Psoas muscle (tissue), 8 donors: ENCODE data around the gene TCHH. TPM values are rescaled to one million over a fixed set of nuclear protein-coding genes. Genes with fewer than 3 reads are reported as not detected.
A peak's percentile ranks its signal among the peaks of the same experiment; 100 is the strongest.

Experiments
- ATAC-seq, 4 donors: fragments of 200-7000 bp; cut with Tn5 transposase; one replicate each; pipeline ENCODE4 v1.9.1; 2020; ENCODE audit warnings: moderate library complexity in 3 of 4, mild to moderate bottlenecking in 2 of 4
- DNase-seq, 2 donors: peaks; one replicate each; pipeline ENCODE4 v3.0.0-alpha.2; 2020
- H3K27ac ChIP-seq: fragments of 200-600 bp; one replicate; pipeline ENCODE4 v1.8.0; 2022
- H3K27me3 ChIP-seq, 3 donors: fragments of 200-600 bp in 1 of 3; one replicate each; pipeline versions ENCODE4 v1.6.1 to v1.8.0; 2013 to 2022; ENCODE audit warnings: low read length in 2 of 3, mild to moderate bottlenecking in 2 of 3, moderate library complexity in 1 of 3; ENCODE audit not compliant: insufficient read depth in 3 of 3
- H3K36me3 ChIP-seq, 2 donors: fragments of 200-600 bp in 1 of 2; one replicate each; pipeline versions ENCODE4 v1.6.1 to v1.8.0; 2013 to 2022; ENCODE audit warnings: low read depth in 1 of 2, mild to moderate bottlenecking in 1 of 2, moderate library complexity in 1 of 2; ENCODE audit not compliant: insufficient read depth in 1 of 2
- H3K4me1 ChIP-seq: fragments of 200-600 bp; one replicate; pipeline ENCODE4 v1.8.0; 2022
- H3K4me3 ChIP-seq: fragments of 200-600 bp; one replicate; pipeline ENCODE4 v1.8.0; 2022; ENCODE audit warnings: mild to moderate bottlenecking
- H3K9me3 ChIP-seq: fragments of 200-600 bp; one replicate; pipeline ENCODE4 v1.8.0; 2022
- WGBS, 3 donors: extraction: QIAGEN DNeasy Blood & Tissue Kit; methylation state at CpG; one replicate each; pipeline versions ENCODE4 v1.1.6 to v1.1.7; 2013; 5-methylcytosine and 5-hydroxymethylcytosine counted together
- intact Hi-C, 2 donors: fragments of 100-400 bp; cut with DNase I; formaldehyde crosslinking; loops; one replicate each; pipeline versions ENCODE4 v1.11.0 to v1.14.2; 2022
- polyA plus RNA-seq, 3 donors: library from polyadenylated mRNA; stranded (reverse); fragments of 200-250 nt; gene quantifications; one replicate each; pipeline ENCODE4 v1.2.3, GENCODE V29; 2013
- total RNA-seq, 4 donors: library from RNA; stranded (reverse); fragmentation: NEBNext Ultra II Directional in 2 of 4; extraction: Animal tissue kit (Norgen Biotek cat#: 25700) in 2 of 4; gene quantifications; one replicate each; pipeline versions ENCODE4 v1.2.1 to v1.2.4, GENCODE V29; 2021 to 2023
- TF ChIP-seq, protein P1 (sequence below): fragments of 200-600 bp; IDR thresholded peaks from one replicate; pipeline ENCODE4 v1.8.0; 2022; ENCODE audit warnings: antibody characterized with exemption
- donor health status: healthy with polysubstance abuse.
- donor health status: DM: no; HTN: no; CAD: no; lungs with moderate emphysema.
- donor health status: Bipolar disorder and iron deficiency.
- donor health status: healthy.
- donor health status: DM: yes; HTN: yes; CAD: no.
- donor health status: DM: no; HTN: no; CAD: no.
- donor health status: DM: no; HTN: no; CAD: no.
- donor health status: DM: yes; HTN: yes; CAD: no.

TCHH gene
- total and polyA plus RNA-seq, 7 donors = 0.01 to 0.04 (median 0.03) TPM; not detected in 3

DNA sequence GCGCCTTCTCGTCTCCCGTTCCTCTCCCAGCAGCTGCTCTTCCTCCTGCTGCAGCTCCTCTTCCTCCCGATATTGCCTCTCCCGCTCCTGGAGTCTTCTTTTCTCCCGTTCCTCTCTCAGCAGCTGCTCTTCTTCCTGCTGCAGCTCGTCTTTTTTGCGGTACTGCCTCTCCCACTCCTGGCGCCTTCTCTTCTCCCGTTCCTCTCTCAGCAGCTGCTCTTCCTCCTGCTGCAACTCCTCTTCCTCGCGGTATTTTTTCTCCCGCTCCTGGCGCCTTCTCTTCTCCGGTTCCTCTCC is 5.3 kb downstream of the TCHH start:
- intact Hi-C loops = no loop called here
- Histone ChIP-seq H3K36me3 (no peaks in the 10 kb centered on the region), H3K9me3 (peaks cover 5% of the 10 kb centered on the region), H3K27me3 (peaks cover 8 to 98% (median 45%) of the 10 kb centered on the region in 3 donors), H3K27ac (no peak overlapping the region), H3K4me3 (peak overlapping the region; percentile 56), H3K4me1 (no peaks in the 10 kb centered on the region)
- WGBS, 3 donors = 5 to 13% (median 8%) methylated on average over 15 of the region's 15 CpGs
- no peak for DNase-seq
- TF ChIP-seq, protein P1, sequence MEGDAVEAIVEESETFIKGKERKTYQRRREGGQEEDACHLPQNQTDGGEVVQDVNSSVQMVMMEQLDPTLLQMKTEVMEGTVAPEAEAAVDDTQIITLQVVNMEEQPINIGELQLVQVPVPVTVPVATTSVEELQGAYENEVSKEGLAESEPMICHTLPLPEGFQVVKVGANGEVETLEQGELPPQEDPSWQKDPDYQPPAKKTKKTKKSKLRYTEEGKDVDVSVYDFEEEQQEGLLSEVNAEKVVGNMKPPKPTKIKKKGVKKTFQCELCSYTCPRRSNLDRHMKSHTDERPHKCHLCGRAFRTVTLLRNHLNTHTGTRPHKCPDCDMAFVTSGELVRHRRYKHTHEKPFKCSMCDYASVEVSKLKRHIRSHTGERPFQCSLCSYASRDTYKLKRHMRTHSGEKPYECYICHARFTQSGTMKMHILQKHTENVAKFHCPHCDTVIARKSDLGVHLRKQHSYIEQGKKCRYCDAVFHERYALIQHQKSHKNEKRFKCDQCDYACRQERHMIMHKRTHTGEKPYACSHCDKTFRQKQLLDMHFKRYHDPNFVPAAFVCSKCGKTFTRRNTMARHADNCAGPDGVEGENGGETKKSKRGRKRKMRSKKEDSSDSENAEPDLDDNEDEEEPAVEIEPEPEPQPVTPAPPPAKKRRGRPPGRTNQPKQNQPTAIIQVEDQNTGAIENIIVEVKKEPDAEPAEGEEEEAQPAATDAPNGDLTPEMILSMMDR = no peak
- ATAC-seq = no peak

DNA sequence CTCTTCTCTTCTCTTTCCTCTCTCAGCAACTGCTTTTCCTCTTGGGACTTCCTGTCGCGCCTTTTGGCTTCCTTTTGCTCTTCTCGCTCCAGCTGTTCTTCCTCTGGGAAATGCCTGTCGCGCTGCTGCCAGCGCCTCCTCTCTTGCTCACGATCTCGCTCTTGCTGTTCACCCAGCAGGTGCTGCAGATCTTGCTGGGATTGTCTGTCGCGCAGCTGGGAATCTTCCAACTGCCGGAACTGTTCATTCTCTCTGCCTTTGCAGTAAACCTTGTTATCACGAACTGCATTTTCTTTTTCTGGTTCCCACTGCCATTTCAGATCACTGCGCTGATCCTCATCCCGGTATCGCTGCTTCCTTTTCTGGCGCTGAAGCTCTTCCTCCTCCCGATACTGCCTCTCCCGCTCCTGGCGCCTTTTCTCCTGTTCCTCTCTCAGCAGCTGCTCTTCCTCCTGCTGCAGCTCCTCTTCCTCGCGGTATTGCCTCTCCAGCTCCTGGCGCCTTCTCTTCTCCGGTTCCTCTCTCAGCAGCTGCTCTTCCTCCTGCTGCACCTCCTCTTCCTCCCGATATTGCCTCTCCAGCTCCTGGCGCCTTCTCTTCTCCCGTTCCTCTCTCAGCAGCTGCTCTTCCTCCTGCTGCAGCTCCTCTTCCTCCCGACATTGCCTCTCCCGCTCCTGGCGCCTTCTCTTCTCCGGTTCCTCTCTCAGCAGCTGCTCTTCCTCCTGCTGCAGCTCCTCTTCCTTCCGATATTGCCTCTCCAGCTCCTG is 5.8 kb downstream of the TCHH start:
- H3K27ac ChIP-seq = no peak overlapping the region
- DNase-seq = no peak
- ATAC-seq = no peak
- WGBS, 3 donors = 7 to 12% (median 8%) methylated on average over 31 of the region's 31 CpGs
- TF ChIP-seq, protein P1 = no peak
- H3K27me3 ChIP-seq = peaks cover 8 to 98% (median 44%) of the 10 kb centered on the region in 3 donors
- intact Hi-C loops = no loop called here
- H3K36me3 ChIP-seq = no peaks in the 10 kb centered on the region
- peaks cover 5% of the 10 kb centered on the region for H3K9me3 ChIP-seq
- H3K4me1 ChIP-seq = no peaks in the 10 kb centered on the region
- peak overlapping the region; percentile 56 for H3K4me3 ChIP-seq

DNA sequence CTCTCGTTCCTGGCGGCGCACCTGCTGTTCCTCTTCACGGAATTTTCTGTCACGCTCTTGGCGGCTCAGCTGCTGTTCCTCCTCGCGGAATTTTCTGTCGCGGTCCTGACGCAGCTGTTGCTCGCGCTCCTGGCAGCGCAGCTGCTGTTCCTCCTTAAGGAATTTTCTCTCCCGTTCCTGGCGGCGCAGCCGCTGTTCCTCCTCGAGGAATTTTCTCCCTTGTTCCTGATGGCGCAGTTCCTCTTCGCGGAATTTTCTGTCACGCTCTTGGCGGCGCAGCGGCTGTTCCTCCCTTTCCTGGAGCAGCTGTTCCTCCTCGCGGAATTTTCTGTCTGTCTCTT is 6.4 kb downstream of the TCHH start:
- H3K36me3 ChIP-seq = no peaks in the 10 kb centered on the region
- DNase-seq (no peak), ATAC-seq (no peak)
- WGBS, 3 donors = 4 to 10% (median 7%) methylated on average over 28 of the region's 28 CpGs
- intact Hi-C loops = no loop called here
- H3K4me1 ChIP-seq = no peaks in the 10 kb centered on the region
- H3K9me3 ChIP-seq = peaks cover 5% of the 10 kb centered on the region
- H3K27me3 ChIP-seq = peaks cover 4 to 98% (median 44%) of the 10 kb centered on the region in 3 donors
- TF ChIP-seq, protein P1 = no peak
- H3K4me3 ChIP-seq = peak overlapping the region; percentile 5
- H3K27ac ChIP-seq = no peak overlapping the region

DNA sequence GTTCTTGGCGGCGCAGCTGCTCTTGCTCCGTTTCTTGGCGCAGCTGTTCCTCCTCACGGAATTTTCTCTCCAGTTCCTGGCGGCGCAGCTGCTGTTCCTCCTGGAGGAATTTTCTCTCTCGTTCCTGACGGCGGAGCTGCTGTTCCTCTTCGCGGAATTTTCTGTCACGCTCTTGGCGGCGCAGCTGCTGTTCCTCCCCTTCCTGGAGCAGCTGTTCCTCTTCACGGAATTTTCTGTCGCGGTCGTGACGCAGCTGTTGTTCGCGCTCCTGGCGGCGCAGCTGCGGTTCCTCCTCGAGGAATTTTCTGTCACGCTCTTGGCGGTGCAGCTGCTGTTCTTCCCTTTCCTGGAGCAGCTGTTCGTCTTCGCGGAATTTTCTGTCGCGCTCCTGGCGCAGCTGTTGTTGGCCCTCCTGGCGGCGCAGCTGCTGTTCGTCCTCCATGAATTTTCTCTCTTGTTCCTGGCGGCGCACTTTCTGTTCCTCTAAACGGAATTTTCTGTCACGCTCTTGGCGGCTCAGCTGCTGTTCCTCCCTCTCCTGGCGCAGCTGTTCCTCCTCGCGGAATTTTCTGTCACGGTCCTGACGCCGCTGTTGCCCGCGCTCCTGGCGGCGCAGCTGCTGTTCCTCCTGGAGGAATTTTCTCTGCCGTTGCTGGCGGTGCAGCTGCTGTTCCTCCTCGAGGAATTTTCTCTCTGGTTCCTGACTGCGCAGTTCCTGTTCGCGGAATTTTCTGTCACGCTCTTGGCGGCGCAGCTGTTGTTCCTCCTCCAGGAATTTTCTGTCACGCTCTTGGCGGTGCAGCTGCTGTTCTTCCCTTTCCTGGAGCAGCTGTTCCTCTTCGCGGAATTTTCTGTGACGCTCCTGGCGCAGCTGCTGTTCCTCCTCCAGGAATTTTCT is 7.0 kb downstream of the TCHH start:
- peak in 1 of 2 donors; percentile 18 for DNase-seq
- WGBS, 3 donors = 3 to 4% (median 4%) methylated on average over 67 of the region's 67 CpGs

More for the DNA sequence above, 7.0 kb downstream of the TCHH start:
- no peaks in the 10 kb centered on the region for H3K4me1 ChIP-seq
- peaks cover 0 to 98% (median 44%) of the 10 kb centered on the region in 3 donors for H3K27me3 ChIP-seq
- no peak for ATAC-seq
- H3K27ac ChIP-seq = no peak overlapping the region
- no peaks in the 10 kb centered on the region for H3K36me3 ChIP-seq
- H3K9me3 ChIP-seq = peaks cover 5% of the 10 kb centered on the region
- H3K4me3 ChIP-seq = peak overlapping the region; percentile 34
- intact Hi-C loops = no loop called here
- TF ChIP-seq, protein P1 = no peak
